NK-92 (cell line): ENCODE data around the gene CEP112.
"Not testable (repeated sequence)": the region's sequence is repeated elsewhere in the genome, so short reads cannot be mapped to it uniquely, and the experiment has no call there.

ENCODE experiments used
- DNase-seq: peaks from one replicate; lab custom pipeline; 2025; ENCODE audit not compliant: unreplicated experiment; lab: John Stamatoyannopoulos, UW

The CEP112 gene

GRCh38 chr17:65797101-65797500 lies 394.8 kb downstream of the CEP112 start:
- no peak for DNase-seq

GRCh38 chr17:65794572-65794971 lies 397.4 kb downstream of the CEP112 start:
- DNase-seq, result no peak

GRCh38 chr17:65790241-65790640 lies 401.7 kb downstream of the CEP112 start:
- DNase-seq, result no peak

GRCh38 chr17:65787503-65787902 lies 404.4 kb downstream of the CEP112 start:
- no peak for DNase-seq

- DNase-seq, result no peak
Measured at GRCh38 chr17:65786479-65786878, 405.5 kb downstream of the CEP112 start.

GRCh38 chr17:65785109-65785508 lies 406.8 kb downstream of the CEP112 start:
- DNase-seq, result no peak

- no peak for DNase-seq
Measured at GRCh38 chr17:65783845-65784334, 408.0 kb downstream of the CEP112 start.

GRCh38 chr17:65782104-65782706 lies 409.7 kb downstream of the CEP112 start:
- DNase-seq, result not testable (repeated sequence)

GRCh38 chr17:65780111-65780510 lies 411.8 kb downstream of the CEP112 start:
- DNase-seq, result no peak

GRCh38 chr17:65776890-65777289 lies 415.0 kb downstream of the CEP112 start:
- no peak for DNase-seq

GRCh38 chr17:65774787-65775186 lies 417.1 kb downstream of the CEP112 start:
- no peak for DNase-seq

GRCh38 chr17:65772989-65773388 lies 418.9 kb downstream of the CEP112 start:
- no peak for DNase-seq

GRCh38 chr17:65771704-65772103 lies 420.2 kb downstream of the CEP112 start:
- no peak for DNase-seq

GRCh38 chr17:65763786-65764185 lies 428.1 kb downstream of the CEP112 start:
- no peak for DNase-seq

GRCh38 chr17:65762973-65763372 lies 429.0 kb downstream of the CEP112 start:
- no peak for DNase-seq

- DNase-seq, result no peak
Measured at GRCh38 chr17:65759532-65759931, 432.4 kb downstream of the CEP112 start.

- no peak for DNase-seq
Measured at GRCh38 chr17:65756760-65757159, 435.2 kb downstream of the CEP112 start.

- no peak for DNase-seq
Measured at GRCh38 chr17:65755799-65756198, 436.1 kb downstream of the CEP112 start.

- no peak for DNase-seq
Measured at GRCh38 chr17:65754630-65755029, 437.3 kb downstream of the CEP112 start.

- DNase-seq, result no peak
Measured at GRCh38 chr17:65754081-65754480, 437.9 kb downstream of the CEP112 start.

GRCh38 chr17:65753348-65753747 lies 438.6 kb downstream of the CEP112 start:
- no peak for DNase-seq

- no peak for DNase-seq
Measured at GRCh38 chr17:65751263-65751662, 440.7 kb downstream of the CEP112 start.

- DNase-seq, result no peak
Measured at GRCh38 chr17:65750631-65751115, 441.3 kb downstream of the CEP112 start.
